ENCODE results near the gene SYNDIG1. TPM values are rescaled to one million over a fixed set of nuclear protein-coding genes. Genes with fewer than 3 reads are reported as not detected.

Gene SYNDIG1
- polyA plus RNA-seq, 5 donors: 4.6 to 6.8 (median 5.3) TPM

DNA sequence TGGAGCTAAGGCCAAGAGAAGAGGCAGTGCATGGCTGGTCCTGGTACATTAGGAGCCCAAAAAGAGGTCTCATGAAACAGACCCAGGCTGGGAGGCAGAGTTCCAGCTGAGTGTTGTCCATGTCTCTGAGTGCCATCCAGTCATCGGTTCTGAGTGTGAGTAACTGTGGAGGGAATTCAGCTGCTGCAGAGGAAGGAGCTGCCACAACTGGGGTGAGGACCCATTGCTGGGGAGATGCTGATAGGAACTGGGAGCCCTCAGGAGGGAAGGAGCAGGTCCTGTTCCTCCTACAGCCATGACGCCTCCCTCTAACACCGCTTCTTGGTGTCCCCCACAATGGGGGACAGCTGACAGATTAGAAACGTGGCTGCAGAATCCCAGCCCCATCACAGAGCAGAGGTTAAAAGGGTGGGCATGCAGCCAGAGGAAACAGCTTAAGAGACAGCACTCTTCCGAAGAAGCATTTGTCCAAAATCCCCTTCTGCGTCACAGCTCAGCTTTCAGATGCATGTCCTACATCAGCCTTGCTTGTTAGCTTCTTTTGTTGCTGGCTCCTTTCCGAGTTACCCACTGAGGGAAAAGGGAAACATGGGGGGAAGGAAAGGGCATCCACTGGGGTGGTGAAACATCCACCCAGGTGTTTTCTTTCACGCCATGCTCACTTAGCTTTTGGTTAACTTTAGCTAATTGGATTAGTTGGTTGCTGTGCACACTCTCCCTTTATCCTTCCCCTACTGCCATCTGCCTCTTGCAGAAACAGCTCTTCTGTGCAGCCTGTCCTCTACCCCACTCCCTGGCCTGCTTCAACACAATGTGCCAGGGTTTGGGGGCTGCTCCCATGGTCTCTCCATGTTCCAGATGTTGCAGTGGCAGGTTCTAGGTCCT is 239.2 kb downstream of the SYNDIG1 start:
- peak; percentile 16 to 26 for DNase-seq

Measured in right lung (tissue), 5 donors.